GM12891 (cell line): ENCODE measurements around the gene LIMK1.
"Not testable (repeated sequence)": the region's sequence is repeated elsewhere in the genome, so short reads cannot be mapped to it uniquely, and the experiment has no call there.

Experiments used
- DNase-seq: peaks from one replicate; pipeline ENCODE4 v3.0.0; 2011; ENCODE audit warnings: low spot score; ENCODE audit not compliant: insufficient read length
- FAIRE-seq: peaks from 2 replicates; lab custom pipeline; 2011; peaks lifted over from hg19 to GRCh38; lab: Jason Lieb, UNC
- PAX5 ChIP-seq: IDR thresholded peaks from 2 replicates; pipeline ENCODE4 v1.6.1; 2011; ENCODE audit warnings: low read length, moderate library complexity, mild to moderate bottlenecking; ENCODE audit not compliant: insufficient read depth, severe bottlenecking
- POLR2A ChIP-seq: IDR thresholded peaks from 2 replicates; pipeline ENCODE4 v1.6.1; 2011; ENCODE audit warnings: low read depth, low read length, control low read depth
- POLR2AphosphoS5 ChIP-seq: IDR thresholded peaks from 2 replicates; pipeline ENCODE4 v1.6.1; 2011; ENCODE audit warnings: low read depth, low read length, control low read depth
- POU2F2 ChIP-seq: IDR thresholded peaks from 2 replicates; pipeline ENCODE4 v1.6.1; 2011; ENCODE audit warnings: low read depth, mild to moderate bottlenecking, control low read depth, low read length, moderate library complexity
- SPI1 ChIP-seq: IDR thresholded peaks from 2 replicates; pipeline ENCODE4 v1.6.1; 2011; ENCODE audit warnings: low read depth, low read length, control low read depth
- TAF1 ChIP-seq: IDR thresholded peaks from 2 replicates; pipeline ENCODE4 v1.6.1; 2011; ENCODE audit warnings: low read depth, low read length, control low read depth

Gene LIMK1

GRCh38 chr7:74043523-74043951, 40.1 kb upstream of the LIMK1 start:
- TF ChIP-seq POLR2A = no peak
- TF ChIP-seq TAF1 = no peak
- no peak for TF ChIP-seq POLR2AphosphoS5
- no peak for TF ChIP-seq PAX5
- FAIRE-seq = no peak
- DNase-seq = no peak

- DNase-seq (no peak), FAIRE-seq (no peak)
- TF ChIP-seq SPI1 (no peak), POU2F2 (no peak), POLR2AphosphoS5 (no peak)
Observed at GRCh38 chr7:74044366-74045350, 38.9 kb upstream of the LIMK1 start.

GRCh38 chr7:74046581-74046980, 37.0 kb upstream of the LIMK1 start:
- not testable (repeated sequence) for DNase-seq, FAIRE-seq

GRCh38 chr7:74047804-74048380, 35.7 kb upstream of the LIMK1 start:
- TF ChIP-seq PAX5 (no peak), POU2F2 (no peak), SPI1 (no peak), POLR2A (no peak), TAF1 (no peak), POLR2AphosphoS5 (no peak)
- DNase-seq (no peak), FAIRE-seq (no peak)

GRCh38 chr7:74048999-74049599, 34.5 kb upstream of the LIMK1 start:
- FAIRE-seq (no peak), DNase-seq (no peak)
- no peak for TF ChIP-seq POLR2AphosphoS5
- no peak for TF ChIP-seq POU2F2
- no peak for TF ChIP-seq PAX5
- TF ChIP-seq SPI1 = no peak
- no peak for TF ChIP-seq TAF1
- no peak for TF ChIP-seq POLR2A

- DNase-seq (no peak), FAIRE-seq (peak; percentile 41)
- TF ChIP-seq TAF1 (no peak), SPI1 (no peak), POU2F2 (no peak), POLR2A (no peak), PAX5 (no peak), POLR2AphosphoS5 (no peak)
Observed at GRCh38 chr7:74049997-74050798, 33.4 kb upstream of the LIMK1 start.

GRCh38 chr7:74051193-74051592, 32.4 kb upstream of the LIMK1 start:
- DNase-seq (no peak), FAIRE-seq (no peak)

GRCh38 chr7:74051629-74052410, 31.8 kb upstream of the LIMK1 start:
- FAIRE-seq = peak; percentile 13
- no peak for TF ChIP-seq POU2F2
- no peak for TF ChIP-seq PAX5
- TF ChIP-seq TAF1 = no peak
- TF ChIP-seq SPI1 = no peak
- TF ChIP-seq POLR2AphosphoS5 = no peak
- TF ChIP-seq POLR2A = no peak

More at GRCh38 chr7:74051193-74051592, 32.4 kb upstream of the LIMK1 start:
- no peak for TF ChIP-seq POLR2AphosphoS5
- no peak for TF ChIP-seq POLR2A
- TF ChIP-seq TAF1 = no peak
- TF ChIP-seq SPI1 = no peak
- no peak for TF ChIP-seq PAX5
- no peak for TF ChIP-seq POU2F2

GRCh38 chr7:74052628-74053027, 31.0 kb upstream of the LIMK1 start:
- FAIRE-seq (no peak), DNase-seq (no peak)
- no peak for TF ChIP-seq SPI1
- TF ChIP-seq POU2F2 = no peak
- no peak for TF ChIP-seq POLR2A
- no peak for TF ChIP-seq TAF1
- TF ChIP-seq POLR2AphosphoS5 = no peak
- TF ChIP-seq PAX5 = no peak

More at GRCh38 chr7:74051629-74052410, 31.8 kb upstream of the LIMK1 start:
- DNase-seq = no peak
